HG03175 (cell line): ENCODE measurements around the gene CUL9.

Experiments used
- ATAC-seq: cut with Tn5 transposase; IDR thresholded peaks from one replicate; pipeline ENCODE4 v1.9.1; 2021; ENCODE audit warnings: mild to moderate bottlenecking, moderate library complexity; ENCODE audit not compliant: unreplicated experiment

CUL9 gene

GRCh38 chr6:43269273-43270007 lies 87.4 kb downstream of the CUL9 start:
- no peak for ATAC-seq

- no peak for ATAC-seq
These were observed 89.3 kb downstream of the CUL9 start for GRCh38 chr6:43271103-43271815.

- no peak for ATAC-seq
These were observed 89.9 kb downstream of the CUL9 start for GRCh38 chr6:43271944-43272343.

GRCh38 chr6:43273707-43274106 lies 91.7 kb downstream of the CUL9 start:
- no peak for ATAC-seq
